Adrenal gland (tissue), 5 donors: ENCODE data around the gene PTPN3.

Source experiments
- CTCF ChIP-seq, 6 experiments: fragments of 450-650 bp in 4 of 6; fragments of 200-600 bp in 2 of 6; sonication (generic) in 1 of 6; IDR thresholded peaks; 1 replicate in 5 of 6; 2 replicates in 1 of 6; pipeline versions ENCODE4 v1.5.1 to v1.8.0; 2016 to 2021; ENCODE audit warnings: antibody characterized with exemption in 6 of 6, mild to moderate bottlenecking in 2 of 6, moderate library complexity in 1 of 6
- POLR2A ChIP-seq, 2 donors: fragments of 450-650 bp; IDR thresholded peaks; one replicate each; pipeline ENCODE4 v1.6.1; 2017; ENCODE audit warnings: antibody characterized with exemption in 2 of 2, mild to moderate bottlenecking in 2 of 2, moderate library complexity in 1 of 2
- donor health status: DM: no; HTN: no; CAD: no.

- TF ChIP-seq CTCF (IDR thresholded peaks at IDR 0.05): no peak
- TF ChIP-seq POLR2A (IDR thresholded peaks at IDR 0.05): no peak
Observed at GRCh38 chr9:109474944-109475343, 23.2 kb downstream of the PTPN3 start.
